H1 (cell line): ENCODE results near the gene THAP11. TPM values are rescaled to one million over a fixed set of nuclear protein-coding genes. Genes with fewer than 3 reads are reported as not detected.

Experiments
- BCL11A ChIP-seq, 2 experiments: IDR thresholded peaks; one replicate each; pipeline ENCODE4 v1.6.1; 2011; ENCODE audit warnings: low read depth in 2 of 2, low read length in 2 of 2, mild to moderate bottlenecking in 2 of 2
- CBX8 ChIP-seq: fragments of 300-800, 300-1000 bp; sonication (generic); IDR thresholded peaks from 2 replicates; pipeline ENCODE4 v1.7.1; 2016; ENCODE audit warnings: low read depth, low read length, borderline replicate concordance
- GABPA ChIP-seq: IDR thresholded peaks from 2 replicates; pipeline ENCODE4 v1.6.1; 2011; ENCODE audit warnings: mild to moderate bottlenecking, low read length, moderate library complexity, borderline replicate concordance; ENCODE audit not compliant: insufficient read depth
- GTF2F1 ChIP-seq: IDR thresholded peaks from 2 replicates; pipeline ENCODE4 v1.6.1; 2012; ENCODE audit warnings: low read depth, low read length, improper control_type of control experiment, borderline replicate concordance
- NANOG ChIP-seq: IDR thresholded peaks from 2 replicates; pipeline ENCODE4 v1.6.1; 2011; ENCODE audit warnings: low read length, low read depth, mild to moderate bottlenecking, inconsistent platforms; ENCODE audit not compliant: insufficient read depth, poor library complexity, severe bottlenecking
- TAF1 ChIP-seq: IDR thresholded peaks from 2 replicates; pipeline ENCODE4 v1.6.1; 2011; ENCODE audit warnings: mild to moderate bottlenecking, low read depth, low read length
- polyA plus RNA-seq, 7 experiments: library from polyadenylated mRNA; depleted of rRNA in 3 of 7; stranded (reverse) in 5 of 7; unstranded in 2 of 7; fragments of >200 nt in 5 of 7; fragments of 200-250 nt in 2 of 7; gene quantifications; 1 replicate in 5 of 7; 2 replicates in 1 of 7; 4 replicates in 1 of 7; pipeline versions ENCODE4 v1.2.1 to v1.2.3, GENCODE V29; 2011 to 2013; ENCODE audit warnings: missing spikeins in 2 of 7, mixed read lengths in 2 of 7
- total RNA-seq: library from RNA; stranded (reverse); fragmentation: NEBNext Ultra II Directional; extraction: Animal tissue kit (Norgen Biotek cat#: 25700); gene quantifications from 2 replicates; pipeline ENCODE4 v1.2.1, GENCODE V29; 2021
- TF ChIP-seq, protein P1 (sequence below): fragments of 300-600 bp; sonication (generic); IDR thresholded peaks from 2 replicates; pipeline ENCODE4 v1.7.1; 2012; ENCODE audit warnings: low read length, moderate library complexity, mild to moderate bottlenecking, inconsistent platforms; ENCODE audit not compliant: insufficient replicate concordance
- TF ChIP-seq, protein P2 (sequence below), 3 experiments: IDR thresholded peaks; 1 replicate in 2 of 3; 2 replicates in 1 of 3; pipeline versions ENCODE4 v1.5.1 to v1.6.1; 2011; ENCODE audit warnings: low read length in 3 of 3, mild to moderate bottlenecking in 3 of 3, inconsistent platforms in 2 of 3, low read depth in 1 of 3, moderate library complexity in 1 of 3; ENCODE audit not compliant: insufficient read depth in 1 of 3; ENCODE audit errors: control extremely low read depth in 1 of 3

The THAP11 gene
- total and polyA plus RNA-seq, 2 of the 8 experiments (the other 6 are each of a cell fraction or from before 2014, with no cell fraction given) = 50.8 to 54.8 TPM

GRCh38 chr16:67886387-67886786 is 44.3 kb downstream of the THAP11 start (continued):
- TF ChIP-seq, protein P1, sequence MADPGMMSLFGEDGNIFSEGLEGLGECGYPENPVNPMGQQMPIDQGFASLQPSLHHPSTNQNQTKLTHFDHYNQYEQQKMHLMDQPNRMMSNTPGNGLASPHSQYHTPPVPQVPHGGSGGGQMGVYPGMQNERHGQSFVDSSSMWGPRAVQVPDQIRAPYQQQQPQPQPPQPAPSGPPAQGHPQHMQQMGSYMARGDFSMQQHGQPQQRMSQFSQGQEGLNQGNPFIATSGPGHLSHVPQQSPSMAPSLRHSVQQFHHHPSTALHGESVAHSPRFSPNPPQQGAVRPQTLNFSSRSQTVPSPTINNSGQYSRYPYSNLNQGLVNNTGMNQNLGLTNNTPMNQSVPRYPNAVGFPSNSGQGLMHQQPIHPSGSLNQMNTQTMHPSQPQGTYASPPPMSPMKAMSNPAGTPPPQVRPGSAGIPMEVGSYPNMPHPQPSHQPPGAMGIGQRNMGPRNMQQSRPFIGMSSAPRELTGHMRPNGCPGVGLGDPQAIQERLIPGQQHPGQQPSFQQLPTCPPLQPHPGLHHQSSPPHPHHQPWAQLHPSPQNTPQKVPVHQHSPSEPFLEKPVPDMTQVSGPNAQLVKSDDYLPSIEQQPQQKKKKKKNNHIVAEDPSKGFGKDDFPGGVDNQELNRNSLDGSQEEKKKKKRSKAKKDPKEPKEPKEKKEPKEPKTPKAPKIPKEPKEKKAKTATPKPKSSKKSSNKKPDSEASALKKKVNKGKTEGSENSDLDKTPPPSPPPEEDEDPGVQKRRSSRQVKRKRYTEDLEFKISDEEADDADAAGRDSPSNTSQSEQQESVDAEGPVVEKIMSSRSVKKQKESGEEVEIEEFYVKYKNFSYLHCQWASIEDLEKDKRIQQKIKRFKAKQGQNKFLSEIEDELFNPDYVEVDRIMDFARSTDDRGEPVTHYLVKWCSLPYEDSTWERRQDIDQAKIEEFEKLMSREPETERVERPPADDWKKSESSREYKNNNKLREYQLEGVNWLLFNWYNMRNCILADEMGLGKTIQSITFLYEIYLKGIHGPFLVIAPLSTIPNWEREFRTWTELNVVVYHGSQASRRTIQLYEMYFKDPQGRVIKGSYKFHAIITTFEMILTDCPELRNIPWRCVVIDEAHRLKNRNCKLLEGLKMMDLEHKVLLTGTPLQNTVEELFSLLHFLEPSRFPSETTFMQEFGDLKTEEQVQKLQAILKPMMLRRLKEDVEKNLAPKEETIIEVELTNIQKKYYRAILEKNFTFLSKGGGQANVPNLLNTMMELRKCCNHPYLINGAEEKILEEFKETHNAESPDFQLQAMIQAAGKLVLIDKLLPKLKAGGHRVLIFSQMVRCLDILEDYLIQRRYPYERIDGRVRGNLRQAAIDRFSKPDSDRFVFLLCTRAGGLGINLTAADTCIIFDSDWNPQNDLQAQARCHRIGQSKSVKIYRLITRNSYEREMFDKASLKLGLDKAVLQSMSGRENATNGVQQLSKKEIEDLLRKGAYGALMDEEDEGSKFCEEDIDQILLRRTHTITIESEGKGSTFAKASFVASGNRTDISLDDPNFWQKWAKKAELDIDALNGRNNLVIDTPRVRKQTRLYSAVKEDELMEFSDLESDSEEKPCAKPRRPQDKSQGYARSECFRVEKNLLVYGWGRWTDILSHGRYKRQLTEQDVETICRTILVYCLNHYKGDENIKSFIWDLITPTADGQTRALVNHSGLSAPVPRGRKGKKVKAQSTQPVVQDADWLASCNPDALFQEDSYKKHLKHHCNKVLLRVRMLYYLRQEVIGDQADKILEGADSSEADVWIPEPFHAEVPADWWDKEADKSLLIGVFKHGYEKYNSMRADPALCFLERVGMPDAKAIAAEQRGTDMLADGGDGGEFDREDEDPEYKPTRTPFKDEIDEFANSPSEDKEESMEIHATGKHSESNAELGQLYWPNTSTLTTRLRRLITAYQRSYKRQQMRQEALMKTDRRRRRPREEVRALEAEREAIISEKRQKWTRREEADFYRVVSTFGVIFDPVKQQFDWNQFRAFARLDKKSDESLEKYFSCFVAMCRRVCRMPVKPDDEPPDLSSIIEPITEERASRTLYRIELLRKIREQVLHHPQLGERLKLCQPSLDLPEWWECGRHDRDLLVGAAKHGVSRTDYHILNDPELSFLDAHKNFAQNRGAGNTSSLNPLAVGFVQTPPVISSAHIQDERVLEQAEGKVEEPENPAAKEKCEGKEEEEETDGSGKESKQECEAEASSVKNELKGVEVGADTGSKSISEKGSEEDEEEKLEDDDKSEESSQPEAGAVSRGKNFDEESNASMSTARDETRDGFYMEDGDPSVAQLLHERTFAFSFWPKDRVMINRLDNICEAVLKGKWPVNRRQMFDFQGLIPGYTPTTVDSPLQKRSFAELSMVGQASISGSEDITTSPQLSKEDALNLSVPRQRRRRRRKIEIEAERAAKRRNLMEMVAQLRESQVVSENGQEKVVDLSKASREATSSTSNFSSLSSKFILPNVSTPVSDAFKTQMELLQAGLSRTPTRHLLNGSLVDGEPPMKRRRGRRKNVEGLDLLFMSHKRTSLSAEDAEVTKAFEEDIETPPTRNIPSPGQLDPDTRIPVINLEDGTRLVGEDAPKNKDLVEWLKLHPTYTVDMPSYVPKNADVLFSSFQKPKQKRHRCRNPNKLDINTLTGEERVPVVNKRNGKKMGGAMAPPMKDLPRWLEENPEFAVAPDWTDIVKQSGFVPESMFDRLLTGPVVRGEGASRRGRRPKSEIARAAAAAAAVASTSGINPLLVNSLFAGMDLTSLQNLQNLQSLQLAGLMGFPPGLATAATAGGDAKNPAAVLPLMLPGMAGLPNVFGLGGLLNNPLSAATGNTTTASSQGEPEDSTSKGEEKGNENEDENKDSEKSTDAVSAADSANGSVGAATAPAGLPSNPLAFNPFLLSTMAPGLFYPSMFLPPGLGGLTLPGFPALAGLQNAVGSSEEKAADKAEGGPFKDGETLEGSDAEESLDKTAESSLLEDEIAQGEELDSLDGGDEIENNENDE = no peak
- no peak for TF ChIP-seq TAF1
- no peak for TF ChIP-seq GTF2F1
- no peak for TF ChIP-seq BCL11A (IDR thresholded peaks at IDR 0.05; ENCODE audit: low read depth in 2 of 2, low read length in 2 of 2)
- TF ChIP-seq NANOG = no peak
- TF ChIP-seq CBX8 = no peak
- no peak for TF ChIP-seq GABPA
- TF ChIP-seq, protein P2, sequence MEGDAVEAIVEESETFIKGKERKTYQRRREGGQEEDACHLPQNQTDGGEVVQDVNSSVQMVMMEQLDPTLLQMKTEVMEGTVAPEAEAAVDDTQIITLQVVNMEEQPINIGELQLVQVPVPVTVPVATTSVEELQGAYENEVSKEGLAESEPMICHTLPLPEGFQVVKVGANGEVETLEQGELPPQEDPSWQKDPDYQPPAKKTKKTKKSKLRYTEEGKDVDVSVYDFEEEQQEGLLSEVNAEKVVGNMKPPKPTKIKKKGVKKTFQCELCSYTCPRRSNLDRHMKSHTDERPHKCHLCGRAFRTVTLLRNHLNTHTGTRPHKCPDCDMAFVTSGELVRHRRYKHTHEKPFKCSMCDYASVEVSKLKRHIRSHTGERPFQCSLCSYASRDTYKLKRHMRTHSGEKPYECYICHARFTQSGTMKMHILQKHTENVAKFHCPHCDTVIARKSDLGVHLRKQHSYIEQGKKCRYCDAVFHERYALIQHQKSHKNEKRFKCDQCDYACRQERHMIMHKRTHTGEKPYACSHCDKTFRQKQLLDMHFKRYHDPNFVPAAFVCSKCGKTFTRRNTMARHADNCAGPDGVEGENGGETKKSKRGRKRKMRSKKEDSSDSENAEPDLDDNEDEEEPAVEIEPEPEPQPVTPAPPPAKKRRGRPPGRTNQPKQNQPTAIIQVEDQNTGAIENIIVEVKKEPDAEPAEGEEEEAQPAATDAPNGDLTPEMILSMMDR (IDR thresholded peaks at IDR 0.05; ENCODE audit: control extremely low read depth in 1 of 3, insufficient read depth in 1 of 3, low read depth in 1 of 3, low read length in 3 of 3) = no peak
